Tibial artery (tissue), 4 donors: ENCODE data around the gene TYW5.

Experiments used
- DNase-seq, 2 donors: peaks; one replicate each; pipeline ENCODE4 v3.0.0-alpha.2; 2019
- H3K27ac ChIP-seq, 2 donors: fragments of 200-600 bp; sonication (generic) in 1 of 2; 1 replicate in 1 of 2; 2 replicates in 1 of 2; pipeline ENCODE4 v1.5.1; 2018 to 2019; ENCODE audit warnings: mild to moderate bottlenecking in 1 of 2
- H3K27me3 ChIP-seq, 2 donors: fragments of 200-600 bp; sonication (generic) in 1 of 2; one replicate each; pipeline versions ENCODE4 v1.5.1 to v1.6.0; 2016 to 2019
- H3K36me3 ChIP-seq, 3 donors: fragments of 200-600 bp; sonication (generic) in 2 of 3; one replicate each; pipeline ENCODE4 v1.5.1; 2016 to 2019; ENCODE audit warnings: mild to moderate bottlenecking in 2 of 3
- H3K4me1 ChIP-seq, 4 donors: fragments of 200-600 bp; sonication (generic) in 2 of 4; 1 replicate in 3 of 4; 2 replicates in 1 of 4; pipeline ENCODE4 v1.5.1; 2016 to 2019
- H3K4me3 ChIP-seq, 2 donors: fragments of 200-600 bp; sonication (generic) in 1 of 2; 1 replicate in 1 of 2; 2 replicates in 1 of 2; pipeline ENCODE4 v1.5.1; 2018 to 2019; ENCODE audit warnings: mild to moderate bottlenecking in 2 of 2
- H3K9me3 ChIP-seq, 3 donors: fragments of 200-600 bp; sonication (generic) in 1 of 3; one replicate each; pipeline ENCODE4 v1.5.1; 2016 to 2019
- CTCF ChIP-seq, 2 experiments: fragments of 200-600 bp in 1 of 2; fragments of 450-650 bp in 1 of 2; IDR thresholded peaks; one replicate each; pipeline ENCODE4 v1.5.1; 2017 to 2019; ENCODE audit warnings: antibody characterized with exemption in 2 of 2, mild to moderate bottlenecking in 1 of 2, moderate library complexity in 1 of 2
- intact Hi-C: fragments of 100-400 bp; cut with DNase I; formaldehyde crosslinking; loops from one replicate; pipeline ENCODE4 v1.15.0; 2023; ENCODE audit warnings: low total_unique reads

TYW5 gene

GRCh38 chr2:199987586-199987985 lies 32.3 kb upstream of the TYW5 start:
- Histone ChIP-seq H3K27me3 (no peaks in the 10 kb centered on the region), H3K27ac (no peak overlapping the region), H3K36me3 (no peaks in the 10 kb centered on the region), H3K4me3 (no peak overlapping the region), H3K4me1 (no peaks in the 10 kb centered on the region), H3K9me3 (no peaks in the 10 kb centered on the region)
- DNase-seq = no peak
- intact Hi-C loops = no loop called here
- no peak for TF ChIP-seq CTCF (IDR thresholded peaks at IDR 0.05)

- H3K27me3 ChIP-seq = no peaks in the 10 kb centered on the region
- no peaks in the 10 kb centered on the region for H3K4me1 ChIP-seq
- no peaks in the 10 kb centered on the region for H3K9me3 ChIP-seq
- peak in 1 of 2 donors; percentile 48 for DNase-seq
- intact Hi-C loops = no loop called here
- H3K4me3 ChIP-seq = no peak overlapping the region
- no peaks in the 10 kb centered on the region for H3K36me3 ChIP-seq
- TF ChIP-seq CTCF (IDR thresholded peaks at IDR 0.05) = peak; percentile 16 to 26
- no peak overlapping the region for H3K27ac ChIP-seq
Observed at GRCh38 chr2:199985625-199986207, 30.4 kb upstream of the TYW5 start.

GRCh38 chr2:199984755-199985154 lies 29.5 kb upstream of the TYW5 start:
- no peaks in the 10 kb centered on the region for H3K36me3 ChIP-seq
- no peaks in the 10 kb centered on the region for H3K27me3 ChIP-seq
- TF ChIP-seq CTCF (IDR thresholded peaks at IDR 0.05) = no peak
- intact Hi-C loops = loop anchor here (5.0 kb wide), 1 partner anchor 493 kb away; no protein-coding TSS in a partner anchor
- no peak overlapping the region for H3K27ac ChIP-seq
- H3K4me3 ChIP-seq = no peak overlapping the region
- H3K9me3 ChIP-seq = no peaks in the 10 kb centered on the region
- peaks cover 0 to 4% (median under 1%) of the 10 kb centered on the region in 4 donors for H3K4me1 ChIP-seq
- DNase-seq = no peak

- Histone ChIP-seq H3K4me1 (peaks cover 0 to 7% (median 3%) of the 10 kb centered on the region in 4 donors), H3K9me3 (no peaks in the 10 kb centered on the region), H3K36me3 (no peaks in the 10 kb centered on the region), H3K27me3 (no peaks in the 10 kb centered on the region), H3K27ac (no peak overlapping the region), H3K4me3 (no peak overlapping the region)
- intact Hi-C loops = loop anchor here (5.0 kb wide), 1 partner anchor 493 kb away; no protein-coding TSS in a partner anchor
- no peak for TF ChIP-seq CTCF (IDR thresholded peaks at IDR 0.05)
- no peak for DNase-seq
Observed at GRCh38 chr2:199984159-199984558, 28.9 kb upstream of the TYW5 start.

GRCh38 chr2:199983534-199983933 lies 28.2 kb upstream of the TYW5 start:
- TF ChIP-seq CTCF (IDR thresholded peaks at IDR 0.05) = no peak
- Histone ChIP-seq H3K36me3 (no peaks in the 10 kb centered on the region), H3K4me3 (no peak overlapping the region), H3K27ac (no peak overlapping the region), H3K4me1 (peaks cover 0 to 7% (median 3%) of the 10 kb centered on the region in 4 donors), H3K27me3 (no peaks in the 10 kb centered on the region), H3K9me3 (no peaks in the 10 kb centered on the region)
- intact Hi-C loops = loop anchor here (5.0 kb wide), 1 partner anchor 494 kb away; no protein-coding TSS in a partner anchor
- no peak for DNase-seq
